GM12891 (cell line): ENCODE measurements around the gene ACOT8.

ENCODE experiments used
- PAX5 ChIP-seq: IDR thresholded peaks from 2 replicates; pipeline ENCODE4 v1.6.1; 2011; ENCODE audit warnings: low read length, moderate library complexity, mild to moderate bottlenecking; ENCODE audit not compliant: insufficient read depth, severe bottlenecking
- POLR2A ChIP-seq: IDR thresholded peaks from 2 replicates; pipeline ENCODE4 v1.6.1; 2011; ENCODE audit warnings: low read depth, low read length, control low read depth
- POLR2AphosphoS5 ChIP-seq: IDR thresholded peaks from 2 replicates; pipeline ENCODE4 v1.6.1; 2011; ENCODE audit warnings: low read depth, low read length, control low read depth
- POU2F2 ChIP-seq: IDR thresholded peaks from 2 replicates; pipeline ENCODE4 v1.6.1; 2011; ENCODE audit warnings: low read depth, mild to moderate bottlenecking, control low read depth, low read length, moderate library complexity
- SPI1 ChIP-seq: IDR thresholded peaks from 2 replicates; pipeline ENCODE4 v1.6.1; 2011; ENCODE audit warnings: low read depth, low read length, control low read depth
- TAF1 ChIP-seq: IDR thresholded peaks from 2 replicates; pipeline ENCODE4 v1.6.1; 2011; ENCODE audit warnings: low read depth, low read length, control low read depth

- no peak for TF ChIP-seq POLR2A
- TF ChIP-seq POLR2AphosphoS5 = no peak
- TF ChIP-seq TAF1 = no peak
- TF ChIP-seq PAX5 = no peak
- no peak for TF ChIP-seq SPI1
- TF ChIP-seq POU2F2 = no peak
Measured at GRCh38 chr20:45823949-45824835, 33.0 kb downstream of the ACOT8 start.
